CD4-positive, alpha-beta T cell treated with Interleukin-1 beta for 1 hour (primary cell): ENCODE results near the gene RDH12.

Experiments
- DNase-seq, 2 donors: peaks; one replicate each; pipeline ENCODE4 v3.0.0-alpha.2; 2020 to 2022

RDH12 gene

GRCh38 chr14:67757175-67757574, 55.5 kb downstream of the RDH12 start:
- DNase-seq = no peak

DNA sequence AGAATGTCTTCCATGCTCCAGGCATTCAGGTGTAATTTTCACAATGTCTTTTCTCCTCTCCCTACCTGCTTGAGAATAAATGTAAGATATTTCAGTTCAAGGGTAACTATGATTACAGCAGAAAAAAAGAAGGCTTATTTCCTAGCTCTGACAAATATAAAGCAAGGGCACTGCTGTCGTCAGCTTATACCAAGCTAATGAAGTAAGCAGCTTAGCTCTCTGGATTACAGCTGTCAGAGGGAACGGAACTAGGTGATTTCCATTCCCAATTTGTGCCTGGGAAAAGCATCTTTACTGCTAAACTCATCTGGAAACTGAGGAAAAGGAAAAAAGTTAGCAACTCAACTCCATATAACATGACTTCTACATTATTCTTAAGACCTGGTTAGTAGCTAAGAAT, 58.2 kb downstream of the RDH12 start:
- no peak for DNase-seq

GRCh38 chr14:67762051-67762450, 60.4 kb downstream of the RDH12 start:
- DNase-seq = no peak

DNA sequence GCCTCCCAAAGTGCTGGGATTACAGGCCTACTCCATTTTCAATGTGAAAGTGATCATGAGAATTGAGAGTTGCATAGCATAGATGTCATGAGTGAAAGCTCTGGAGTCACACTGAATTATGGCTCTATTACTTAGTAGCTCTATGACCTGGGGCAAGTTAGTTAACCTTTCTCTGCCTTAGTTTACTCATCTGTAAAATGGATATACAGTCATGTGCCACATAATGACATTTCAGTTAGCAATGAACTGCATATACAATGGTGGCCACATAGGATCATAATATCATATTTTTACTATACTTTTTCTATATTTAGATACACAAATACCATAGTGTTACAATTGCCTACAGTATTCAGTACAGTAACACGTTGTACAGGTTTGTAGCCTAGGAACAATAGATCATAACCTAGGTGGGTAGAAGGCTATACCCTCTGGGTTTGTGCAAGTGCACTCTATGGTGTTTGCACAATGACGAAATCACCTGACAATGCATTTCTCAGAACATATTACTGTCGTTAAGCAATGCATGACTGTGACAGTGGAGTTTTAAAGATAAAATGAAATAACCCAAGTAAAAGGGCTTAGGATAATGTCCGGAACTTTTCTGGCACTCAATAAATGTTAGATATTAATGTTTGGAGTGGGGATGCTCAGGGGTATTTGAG, 61.6 kb downstream of the RDH12 start:
- DNase-seq = no peak

GRCh38 chr14:67764496-67764895, 62.8 kb downstream of the RDH12 start:
- DNase-seq = no peak

DNA sequence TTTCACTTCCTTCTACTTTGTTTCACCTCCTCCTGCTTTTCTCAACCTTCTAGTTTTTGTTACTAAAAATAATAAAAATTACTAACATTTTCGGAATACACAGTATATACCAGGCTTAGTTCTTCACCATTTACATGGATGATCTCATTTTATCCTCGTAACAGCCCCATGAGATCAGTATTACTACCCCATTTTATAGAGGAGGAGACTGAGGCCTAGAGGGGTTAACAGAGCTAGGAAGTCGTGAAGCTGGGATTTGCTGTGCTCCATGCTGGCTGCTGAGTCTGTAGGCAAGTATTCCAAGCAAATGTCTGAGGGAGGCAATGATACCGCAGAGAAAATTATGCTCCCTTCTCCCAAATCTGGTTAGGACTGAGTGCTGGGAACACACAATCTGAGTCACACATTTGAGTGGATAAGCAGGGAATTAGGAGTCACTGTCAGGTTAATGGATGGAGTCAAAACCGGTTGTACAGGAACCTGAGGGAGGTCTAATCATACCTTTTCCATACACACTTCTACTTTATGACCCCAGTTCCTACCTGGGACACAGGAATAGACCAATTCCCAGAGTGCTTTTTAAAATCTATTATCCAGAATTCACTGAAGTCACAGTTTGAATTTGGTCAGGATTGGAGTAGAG, 63.6 kb downstream of the RDH12 start:
- no peak for DNase-seq

DNA sequence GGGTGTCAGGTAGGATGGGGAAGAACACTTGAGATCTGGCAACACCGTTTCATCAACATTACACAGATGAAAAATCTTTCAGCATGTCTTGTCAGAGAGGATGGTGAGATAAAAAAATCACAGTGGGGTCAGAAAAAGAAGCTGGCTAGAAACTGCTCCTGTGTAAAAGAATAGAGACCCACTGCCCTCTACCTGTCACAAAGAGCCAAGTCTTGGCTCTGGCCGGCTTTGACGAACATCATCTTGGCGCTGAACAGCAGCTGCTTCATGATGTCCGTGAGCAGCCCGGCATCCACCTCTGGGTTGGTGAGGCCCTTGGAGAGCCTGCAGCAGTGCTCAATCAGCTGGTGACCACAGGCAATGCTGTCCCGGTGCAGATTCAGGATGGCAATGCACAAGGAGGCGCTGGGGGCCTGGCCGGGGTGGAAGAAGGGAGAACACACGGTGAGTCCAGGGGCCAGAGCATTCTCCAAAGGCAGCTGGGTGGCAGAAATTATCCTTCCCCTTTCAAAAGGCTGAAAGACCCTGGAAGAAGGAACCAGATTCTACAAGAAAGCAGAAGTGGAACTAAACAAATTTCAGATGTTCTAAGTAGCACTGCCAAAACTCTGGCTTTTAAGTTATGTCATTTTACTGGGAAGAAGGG, 64.5 kb downstream of the RDH12 start:
- DNase-seq = no peak

DNA sequence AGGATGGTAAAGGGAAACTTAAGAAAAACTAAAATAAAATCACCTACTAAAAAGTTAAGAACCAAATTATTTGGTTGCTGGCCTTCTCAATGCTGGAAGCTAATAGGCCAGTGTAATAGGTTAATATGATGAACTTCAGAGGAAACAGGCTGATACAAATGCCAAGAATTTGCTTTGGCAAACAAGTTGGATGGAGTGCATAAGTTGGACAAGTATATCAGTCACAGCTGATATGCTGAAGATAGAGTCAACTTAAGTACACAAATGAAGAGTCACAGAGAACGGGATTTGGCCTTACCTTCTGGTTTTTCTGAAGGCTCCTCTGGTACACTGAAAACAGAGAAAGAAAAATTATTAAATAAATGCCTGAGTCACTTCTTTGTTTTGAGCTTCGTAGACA, 66.5 kb downstream of the RDH12 start:
- DNase-seq = no peak

DNA sequence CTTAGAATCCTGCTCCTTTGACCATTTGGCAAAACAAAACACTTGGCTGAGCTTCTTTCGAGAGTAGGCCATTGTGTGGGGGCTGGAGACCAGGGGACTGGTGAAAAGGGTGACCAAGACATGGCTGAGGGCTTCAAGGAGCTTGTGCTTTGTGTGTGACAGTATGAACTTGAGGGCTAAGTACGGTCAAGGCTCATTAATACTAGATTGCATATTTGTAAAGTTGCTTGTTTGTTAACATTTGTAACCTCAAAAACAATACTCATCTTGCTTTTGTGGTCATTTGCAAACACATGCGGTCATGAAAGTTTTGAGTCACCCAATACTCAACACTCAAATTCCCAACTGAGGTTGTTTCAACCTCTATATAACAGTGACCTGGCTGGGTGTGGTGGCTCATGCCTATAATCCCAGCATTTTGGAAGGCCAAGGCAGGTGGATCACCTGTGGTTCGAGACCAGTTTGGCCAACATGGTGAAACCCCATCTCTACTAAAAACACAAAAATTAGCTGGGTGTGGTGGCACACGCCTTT, 72.2 kb downstream of the RDH12 start:
- no peak for DNase-seq

- DNase-seq = no peak
Measured at GRCh38 chr14:67776653-67777322, 75.1 kb downstream of the RDH12 start.

GRCh38 chr14:67778792-67779191, 77.1 kb downstream of the RDH12 start:
- DNase-seq = no peak

DNA sequence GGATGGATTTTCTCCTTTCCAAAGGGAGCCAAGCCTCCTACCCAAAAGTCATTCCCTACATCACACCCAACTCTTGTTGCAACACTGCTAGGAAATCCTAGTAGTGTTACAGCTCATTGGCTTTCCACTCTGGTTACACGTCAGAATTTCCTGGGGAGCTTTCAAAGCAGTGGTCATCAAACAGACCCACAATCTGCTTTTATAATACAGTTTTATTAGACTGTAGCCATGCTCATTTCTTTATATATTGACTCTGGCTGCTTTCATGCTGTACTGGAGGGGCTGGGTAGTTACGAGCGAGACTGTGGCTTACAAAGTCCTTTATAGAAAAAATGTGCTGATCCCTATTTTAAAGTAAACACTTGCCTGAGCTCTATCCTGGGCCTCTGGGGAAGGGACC, 80.4 kb downstream of the RDH12 start:
- no peak for DNase-seq
